Fibroblast of mammary gland (primary cell): ENCODE measurements around the gene ZDHHC11.

ENCODE experiments used
- DNase-seq: peaks from one replicate; pipeline ENCODE4 v3.0.0-alpha.2; 2010; ENCODE audit warnings: low read depth
- H3K4me3 ChIP-seq: 2 replicates; pipeline ENCODE4 v1.5.1; 2011; ENCODE audit warnings: low read depth, mild to moderate bottlenecking, low read length, moderate library complexity; ENCODE audit not compliant: control insufficient read depth
- TF ChIP-seq, protein P1 (sequence below): conservative IDR thresholded peaks from 2 replicates; pipeline ENCODE4 v1.5.1; 2011; ENCODE audit warnings: low read depth, low read length, inconsistent platforms; ENCODE audit not compliant: control insufficient read depth, insufficient read depth

ZDHHC11 gene

GRCh38 chr5:891117-891836, 40.5 kb upstream of the ZDHHC11 start:
- TF ChIP-seq, protein P1, sequence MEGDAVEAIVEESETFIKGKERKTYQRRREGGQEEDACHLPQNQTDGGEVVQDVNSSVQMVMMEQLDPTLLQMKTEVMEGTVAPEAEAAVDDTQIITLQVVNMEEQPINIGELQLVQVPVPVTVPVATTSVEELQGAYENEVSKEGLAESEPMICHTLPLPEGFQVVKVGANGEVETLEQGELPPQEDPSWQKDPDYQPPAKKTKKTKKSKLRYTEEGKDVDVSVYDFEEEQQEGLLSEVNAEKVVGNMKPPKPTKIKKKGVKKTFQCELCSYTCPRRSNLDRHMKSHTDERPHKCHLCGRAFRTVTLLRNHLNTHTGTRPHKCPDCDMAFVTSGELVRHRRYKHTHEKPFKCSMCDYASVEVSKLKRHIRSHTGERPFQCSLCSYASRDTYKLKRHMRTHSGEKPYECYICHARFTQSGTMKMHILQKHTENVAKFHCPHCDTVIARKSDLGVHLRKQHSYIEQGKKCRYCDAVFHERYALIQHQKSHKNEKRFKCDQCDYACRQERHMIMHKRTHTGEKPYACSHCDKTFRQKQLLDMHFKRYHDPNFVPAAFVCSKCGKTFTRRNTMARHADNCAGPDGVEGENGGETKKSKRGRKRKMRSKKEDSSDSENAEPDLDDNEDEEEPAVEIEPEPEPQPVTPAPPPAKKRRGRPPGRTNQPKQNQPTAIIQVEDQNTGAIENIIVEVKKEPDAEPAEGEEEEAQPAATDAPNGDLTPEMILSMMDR, result no peak
- H3K4me3 ChIP-seq, result peak overlapping the region; percentile 92
- peak; percentile 56 for DNase-seq

DNA sequence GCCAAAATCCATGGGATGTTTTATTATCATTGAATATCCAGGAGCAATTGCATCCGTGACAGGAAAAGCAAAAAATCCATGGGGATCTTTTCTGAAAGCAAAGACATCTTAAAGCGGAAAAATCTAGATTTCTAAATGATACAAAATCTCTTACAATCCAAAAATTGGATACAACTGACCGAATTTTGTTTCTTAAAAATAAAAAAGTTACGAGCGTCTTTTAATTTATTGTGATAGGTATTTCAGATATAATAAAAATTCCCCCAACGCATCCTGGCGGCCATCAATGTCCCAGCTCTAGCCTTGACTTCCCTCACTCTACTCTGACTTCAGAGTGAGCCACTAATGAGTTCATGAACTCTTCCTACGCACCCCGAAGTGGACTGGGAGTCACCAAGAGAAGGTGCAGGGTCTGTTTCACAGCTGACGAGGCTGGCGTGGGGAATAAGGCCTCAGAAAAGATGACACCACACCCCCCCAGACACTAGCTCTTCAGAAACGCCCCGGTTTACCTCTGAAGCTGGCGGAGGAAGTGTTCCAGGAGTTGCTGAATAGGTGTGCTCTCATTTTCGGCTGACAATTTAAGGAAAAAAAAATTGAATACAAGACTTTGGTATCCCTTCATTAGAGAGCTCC, 38.4 kb upstream of the ZDHHC11 start:
- TF ChIP-seq, protein P1, result no peak
- H3K4me3 ChIP-seq, result no peak overlapping the region
- no peak for DNase-seq

- DNase-seq, result no peak
- no peak overlapping the region for H3K4me3 ChIP-seq
- TF ChIP-seq, protein P1, result no peak
These were observed 37.9 kb upstream of the ZDHHC11 start for GRCh38 chr5:888638-889035.

GRCh38 chr5:887947-888637, 37.3 kb upstream of the ZDHHC11 start:
- H3K4me3 ChIP-seq, result no peak overlapping the region
- TF ChIP-seq, protein P1, result no peak
- DNase-seq, result peak; percentile 60

DNA sequence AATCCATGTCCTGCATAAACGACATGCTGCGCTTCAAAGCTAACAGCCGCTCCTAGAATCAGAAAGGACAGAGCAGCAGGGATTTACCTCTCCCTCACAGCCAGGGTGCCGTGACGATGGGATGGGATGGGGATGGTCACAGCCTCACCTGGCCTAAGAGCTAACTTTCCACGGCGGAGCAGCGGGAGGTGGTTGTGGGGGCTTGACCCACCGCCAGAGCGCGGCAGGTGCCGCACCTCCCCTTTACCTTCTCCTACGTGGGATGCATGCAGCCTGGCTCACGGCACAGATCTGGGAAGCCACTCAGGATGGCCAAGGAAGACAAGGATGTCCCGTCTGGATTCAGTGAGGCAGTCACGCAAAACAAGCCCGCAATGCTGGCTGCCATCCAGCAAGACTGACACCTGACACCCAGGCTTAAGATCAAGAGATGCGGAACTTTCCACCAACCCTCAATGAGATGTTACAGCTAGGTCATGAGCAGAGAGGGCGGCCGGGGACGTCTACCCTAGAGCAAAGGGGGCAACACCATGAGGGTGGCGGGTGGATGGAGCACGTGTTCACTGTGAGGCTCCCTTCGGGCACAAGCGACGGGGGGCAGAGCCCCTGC, 36.0 kb upstream of the ZDHHC11 start:
- TF ChIP-seq, protein P1, result no peak
- DNase-seq, result no peak
- no peak overlapping the region for H3K4me3 ChIP-seq

DNA sequence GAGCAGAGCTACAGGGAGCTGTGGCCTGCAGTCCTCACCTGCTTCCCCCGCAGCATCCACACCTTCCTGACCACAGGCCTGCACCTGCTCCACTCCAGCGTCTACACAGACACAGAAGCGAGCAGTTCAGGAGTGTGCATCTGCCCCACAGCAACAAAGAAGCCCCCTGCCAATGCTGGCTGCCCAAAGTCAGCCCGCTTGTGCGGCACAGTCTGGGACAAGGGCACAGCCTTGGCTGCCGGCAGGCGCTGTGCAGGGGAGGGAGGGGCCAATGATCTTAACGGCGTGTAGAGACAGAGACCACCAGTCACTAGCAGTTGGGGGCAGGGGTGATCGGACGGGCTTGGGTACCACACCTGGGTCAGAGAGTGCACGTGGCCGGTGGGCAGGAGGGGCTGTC, 35.2 kb upstream of the ZDHHC11 start:
- no peak for DNase-seq
- TF ChIP-seq, protein P1, result no peak

More for the DNA sequence above, 35.2 kb upstream of the ZDHHC11 start:
- no peak overlapping the region for H3K4me3 ChIP-seq
